ENCODE data around the gene GLG1. TPM values are rescaled to one million over a fixed set of nuclear protein-coding genes. Genes with fewer than 3 reads are reported as not detected.

GLG1 gene
- 216 TPM for total RNA-seq

GRCh38 chr16:74606521-74607309 lies at the start of gene GLG1:
TSS of gene GLG1 (minus strand) at chr16:74607114. CDS start at chr16:74607094, 20 bp downstream.

GRCh38 chr16:74420612-74421481 lies 186.1 kb downstream of the GLG1 start, which contains the start of gene CLEC18B:
TSS of gene CLEC18B (minus strand) at chr16:74421478. CDS start at chr16:74421270, 208 bp downstream.

Other genes with a start within 250 kb of the GLG1 start
- 4.9 TPM for gene NPIPB15, start 230.8 kb downstream of the GLG1 start, total RNA-seq
- 6.3 TPM for gene CLEC18B, start 185.6 kb downstream of the GLG1 start, total RNA-seq
- gene RFWD3, start 59.8 kb upstream of the GLG1 start, total RNA-seq: 26.7 TPM
- 5.1 TPM for gene MLKL, start 93.7 kb upstream of the GLG1 start, total RNA-seq
- 0.38 TPM for gene FA2H, start 167.7 kb upstream of the GLG1 start, total RNA-seq